ENCODE measurements around the gene ANKRD39. TPM values are rescaled to one million over a fixed set of nuclear protein-coding genes. Genes with fewer than 3 reads are reported as not detected.

The ANKRD39 gene
- total and polyA plus RNA-seq, 2 of the 4 experiments (the other 2 are of a cell fraction): 12.5 to 17.0 TPM

DNA sequence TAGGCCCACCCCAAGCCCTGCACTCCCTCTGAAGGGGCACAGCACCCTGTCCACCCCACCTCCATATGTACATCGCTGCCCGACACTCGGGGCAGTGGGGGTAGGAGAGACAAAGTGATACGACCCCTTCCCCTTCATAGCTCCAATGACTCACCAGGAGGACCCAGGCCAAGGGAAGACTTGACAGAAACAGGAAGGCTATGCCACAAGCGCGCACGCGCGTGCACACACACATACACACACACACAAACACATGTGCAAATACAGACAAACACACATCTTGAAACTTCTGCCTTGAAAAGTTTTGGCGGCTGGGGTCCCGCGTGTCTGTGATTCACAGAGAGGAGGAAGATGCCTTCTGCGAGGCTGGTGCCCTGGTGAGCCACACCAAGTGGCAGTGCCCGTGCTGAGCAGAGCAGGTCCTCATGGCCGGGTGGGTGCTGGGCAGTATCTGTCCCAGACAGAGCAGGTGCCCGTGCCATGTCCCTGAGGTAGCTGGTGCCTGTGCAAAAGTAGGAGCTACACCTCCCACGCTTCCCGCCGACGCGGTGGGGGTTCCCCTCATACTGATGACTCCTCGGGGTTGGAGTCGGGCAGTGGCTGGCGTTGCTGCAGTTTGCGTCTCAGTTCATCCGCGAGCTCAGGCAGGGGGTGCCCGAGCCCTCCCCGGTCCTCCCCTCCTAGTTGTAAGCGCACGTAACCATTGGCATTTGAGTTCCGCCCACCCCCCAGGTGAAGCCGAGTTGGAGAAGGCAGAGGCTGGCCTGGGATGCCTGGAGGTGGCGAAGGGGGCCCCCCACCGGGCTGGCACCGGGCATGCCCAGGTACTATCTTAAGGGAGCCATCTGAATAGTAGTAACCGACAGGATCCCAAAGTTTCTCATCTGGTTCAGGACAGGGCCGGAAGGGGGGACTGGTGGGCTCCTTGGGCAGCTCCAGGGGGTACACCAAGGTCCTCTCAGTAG, 2.5 kb upstream of the ANKRD39 start:
- Histone ChIP-seq H4K8ac (ENCODE audit: low read depth in 2 of 2, low read length in 2 of 2) (no peak overlapping the region), H3K4me2 (ENCODE audit: low read depth, low read length) (no peak overlapping the region), H3K56ac (ENCODE audit: extremely low read depth, insufficient read depth, low read length) (no peak overlapping the region), H3K14ac (replicated peaks; ENCODE audit: low read depth, low read length) (no peak overlapping the region), H3K36me3 (ENCODE audit: control insufficient read depth, insufficient read depth, low read length) (peaks cover 48% of the 10 kb centered on the region), H3K27me3 (ENCODE audit: control insufficient read depth, insufficient read depth, low read length) (no peaks in the 10 kb centered on the region), H2BK5ac (ENCODE audit: low read depth, low read length, poor library complexity, severe bottlenecking) (no peak overlapping the region), H2AK9ac (replicated peaks; ENCODE audit: low read depth, low read length, poor library complexity) (peak overlapping the region; percentile 73), H4K20me1 (ENCODE audit: insufficient read depth, low read length) (peaks cover 12% of the 10 kb centered on the region), H3K23ac (ENCODE audit: low read depth, low read length) (no peak overlapping the region), H4K5ac (ENCODE audit: low read depth, low read length) (no peak overlapping the region), H3K9me3 (ENCODE audit: control insufficient read depth, insufficient read depth, low read length) (no peaks in the 10 kb centered on the region), H2AFZ (replicated peaks; ENCODE audit: low read length, poor library complexity) (no peak overlapping the region), H3K4ac (ENCODE audit: low read depth, low read length) (no peak overlapping the region), H3K4me1 (ENCODE audit: control insufficient read depth, insufficient read depth, low read length) (peaks cover 12% of the 10 kb centered on the region), H3K9ac (ENCODE audit: low read depth, low read length) (no peak overlapping the region), H2AK5ac (ENCODE audit: low read depth, low read length) (no peak overlapping the region), H3K27ac (ENCODE audit: insufficient read depth, low read length) (no peak overlapping the region), H2BK15ac (ENCODE audit: low read depth, low read length) (no peak overlapping the region), H3K9me1 (ENCODE audit: insufficient read depth, low read length) (peaks cover 3% of the 10 kb centered on the region; the same call in 1 of the 2 replicates), H4K91ac (ENCODE audit: insufficient read depth, low read depth, low read length) (no peak overlapping the region), H2BK20ac (ENCODE audit: low read depth, low read length) (no peak overlapping the region), H3K4me3 (ENCODE audit: insufficient read depth, low read depth, low read length) (no peak overlapping the region), H3K79me1 (ENCODE audit: low read depth in 1 of 2, low read length in 2 of 2) (peaks cover 11 to 39% of the 10 kb centered on the region in 2 experiments), H3K18ac (ENCODE audit: low read depth, low read length) (no peak overlapping the region), H2BK120ac (ENCODE audit: low read depth, low read length) (no peak overlapping the region)
- ATAC-seq (ENCODE audit: low read depth) (no peak), DNase-seq (no peak)
- BruUV-seq (replicated peaks): no TSS peak
- ChIA-PET POLR2A (ENCODE audit: unreplicated experiment) (no interaction called here), CTCF (no interaction called here)
- dilution Hi-C loops (cut with HindIII; ENCODE audit: low sequenced_read_pairs, unreplicated experiment): no loop called here
- intact Hi-C loops (cut with micrococcal nuclease): no loop called here
- in situ Hi-C loops (cut with MboI; ENCODE audit: low sequenced_read_pairs): loop anchor here (25.0 kb wide), 1 partner anchor 252 kb away; the partner anchor contains the start of gene ANKRD36
- 83% methylated on average over 19 of the region's 38 CpGs; no CpG with 5 or more reads in 1 of the 2 experiments for WGBS, 2 experiments (ENCODE audit: extremely low coverage in 2 of 2, insufficient read length in 1 of 2)
- no peak for TF ChIP-seq CHD1 (IDR thresholded peaks at IDR 0.05; ENCODE audit: low read depth, low read length)
- TF ChIP-seq, protein P1, sequence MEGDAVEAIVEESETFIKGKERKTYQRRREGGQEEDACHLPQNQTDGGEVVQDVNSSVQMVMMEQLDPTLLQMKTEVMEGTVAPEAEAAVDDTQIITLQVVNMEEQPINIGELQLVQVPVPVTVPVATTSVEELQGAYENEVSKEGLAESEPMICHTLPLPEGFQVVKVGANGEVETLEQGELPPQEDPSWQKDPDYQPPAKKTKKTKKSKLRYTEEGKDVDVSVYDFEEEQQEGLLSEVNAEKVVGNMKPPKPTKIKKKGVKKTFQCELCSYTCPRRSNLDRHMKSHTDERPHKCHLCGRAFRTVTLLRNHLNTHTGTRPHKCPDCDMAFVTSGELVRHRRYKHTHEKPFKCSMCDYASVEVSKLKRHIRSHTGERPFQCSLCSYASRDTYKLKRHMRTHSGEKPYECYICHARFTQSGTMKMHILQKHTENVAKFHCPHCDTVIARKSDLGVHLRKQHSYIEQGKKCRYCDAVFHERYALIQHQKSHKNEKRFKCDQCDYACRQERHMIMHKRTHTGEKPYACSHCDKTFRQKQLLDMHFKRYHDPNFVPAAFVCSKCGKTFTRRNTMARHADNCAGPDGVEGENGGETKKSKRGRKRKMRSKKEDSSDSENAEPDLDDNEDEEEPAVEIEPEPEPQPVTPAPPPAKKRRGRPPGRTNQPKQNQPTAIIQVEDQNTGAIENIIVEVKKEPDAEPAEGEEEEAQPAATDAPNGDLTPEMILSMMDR (conservative IDR thresholded peaks at IDR 0.05; ENCODE audit: low read depth, low read length): no peak
- TF ChIP-seq RAD21 (IDR thresholded peaks at IDR 0.05; ENCODE audit: low read length): no peak
- TF ChIP-seq, protein P2, sequence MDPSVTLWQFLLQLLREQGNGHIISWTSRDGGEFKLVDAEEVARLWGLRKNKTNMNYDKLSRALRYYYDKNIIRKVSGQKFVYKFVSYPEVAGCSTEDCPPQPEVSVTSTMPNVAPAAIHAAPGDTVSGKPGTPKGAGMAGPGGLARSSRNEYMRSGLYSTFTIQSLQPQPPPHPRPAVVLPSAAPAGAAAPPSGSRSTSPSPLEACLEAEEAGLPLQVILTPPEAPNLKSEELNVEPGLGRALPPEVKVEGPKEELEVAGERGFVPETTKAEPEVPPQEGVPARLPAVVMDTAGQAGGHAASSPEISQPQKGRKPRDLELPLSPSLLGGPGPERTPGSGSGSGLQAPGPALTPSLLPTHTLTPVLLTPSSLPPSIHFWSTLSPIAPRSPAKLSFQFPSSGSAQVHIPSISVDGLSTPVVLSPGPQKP (IDR thresholded peaks at IDR 0.05; ENCODE audit: borderline replicate concordance, low read depth, low read length): no peak
- TF ChIP-seq, protein P3, sequence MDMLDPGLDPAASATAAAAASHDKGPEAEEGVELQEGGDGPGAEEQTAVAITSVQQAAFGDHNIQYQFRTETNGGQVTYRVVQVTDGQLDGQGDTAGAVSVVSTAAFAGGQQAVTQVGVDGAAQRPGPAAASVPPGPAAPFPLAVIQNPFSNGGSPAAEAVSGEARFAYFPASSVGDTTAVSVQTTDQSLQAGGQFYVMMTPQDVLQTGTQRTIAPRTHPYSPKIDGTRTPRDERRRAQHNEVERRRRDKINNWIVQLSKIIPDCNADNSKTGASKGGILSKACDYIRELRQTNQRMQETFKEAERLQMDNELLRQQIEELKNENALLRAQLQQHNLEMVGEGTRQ (IDR thresholded peaks at IDR 0.05; ENCODE audit: low read depth, low read length): no peak
- no peak for TF ChIP-seq POLR2A (IDR thresholded peaks at IDR 0.05; ENCODE audit: low read depth, low read length)
- no peak for TF ChIP-seq BHLHE40 (IDR thresholded peaks at IDR 0.05; ENCODE audit: low read depth, low read length)
- no peak for TF ChIP-seq SMC3 (IDR thresholded peaks at IDR 0.05; ENCODE audit: low read depth, low read length)
- no peak for TF ChIP-seq RCOR1 (IDR thresholded peaks at IDR 0.05; ENCODE audit: insufficient replicate concordance, low read length)
- TF ChIP-seq MAFK (IDR thresholded peaks at IDR 0.05; ENCODE audit: low read depth, low read length): no peak
- TF ChIP-seq MXI1 (IDR thresholded peaks at IDR 0.05; ENCODE audit: borderline replicate concordance, low read depth, low read length): no peak
- TF ChIP-seq MAZ (IDR thresholded peaks at IDR 0.05; ENCODE audit: borderline replicate concordance, low read depth, low read length): no peak
- TF ChIP-seq CEBPB (IDR thresholded peaks at IDR 0.05; ENCODE audit: low read depth, low read length): no peak

Data from IMR-90 (cell line).